Upper lobe of left lung (tissue), 4 donors: ENCODE results near the gene TMEM170A.

Experiments used
- CTCF ChIP-seq, 6 experiments: fragments of 450-650 bp in 4 of 6; fragments of 200-600 bp in 2 of 6; sonication (generic) in 2 of 6; IDR thresholded peaks; one replicate each; pipeline ENCODE4 v1.5.1; 2016 to 2019; ENCODE audit warnings: antibody characterized with exemption in 6 of 6
- EP300 ChIP-seq, 4 donors: sonication (generic); formaldehyde crosslinking; IDR thresholded peaks; one replicate each; pipeline ENCODE4 v1.5.1; 2017; ENCODE audit warnings: antibody characterized with exemption in 4 of 4, control low read depth in 2 of 4

GRCh38 chr16:75483222-75483621 is 18.7 kb upstream of the TMEM170A start:
- TF ChIP-seq CTCF (IDR thresholded peaks at IDR 0.05) (no peak), EP300 (IDR thresholded peaks at IDR 0.05) (no peak)
